Adrenal gland (tissue), 12 donors: Measurements from ENCODE around the gene DUSP7. TPM values are rescaled to one million over a fixed set of nuclear protein-coding genes. Genes with fewer than 3 reads are reported as not detected.

Source experiments
- DNase-seq, 7 donors: peaks; one replicate each; pipeline ENCODE4 v3.0.0-alpha.2; 2019 to 2020
- H3K27ac ChIP-seq, 5 donors: fragments of 200-600 bp; sonication (generic) in 4 of 5; 1 replicate in 3 of 5; 2 replicates in 2 of 5; pipeline versions ENCODE4 v1.5.1 to v1.8.0; 2016 to 2020; ENCODE audit warnings: mild to moderate bottlenecking in 1 of 5
- H3K27me3 ChIP-seq: fragments of 200-600 bp; 2 replicates; pipeline ENCODE4 v1.8.0; 2021
- H3K36me3 ChIP-seq, 2 donors: fragments of 200-600 bp; replicated peaks in 1 of 2; 1 replicate in 1 of 2; 2 replicates in 1 of 2; pipeline versions ENCODE4 v1.5.1 to v1.8.0; 2018 to 2022
- H3K4me1 ChIP-seq, 2 donors: fragments of 200-600 bp; replicated peaks in 1 of 2; 1 replicate in 1 of 2; 2 replicates in 1 of 2; pipeline versions ENCODE4 v1.5.1 to v1.8.0; 2018 to 2021
- H3K4me3 ChIP-seq, 4 donors: fragments of 200-600 bp; sonication (generic) in 3 of 4; one replicate each; pipeline ENCODE4 v1.5.1; 2016 to 2018
- H3K9me3 ChIP-seq, 3 donors: fragments of 200-600 bp; sonication (generic) in 1 of 3; replicated peaks in 1 of 3; 1 replicate in 2 of 3; 2 replicates in 1 of 3; pipeline versions ENCODE4 v1.5.1 to v1.8.0; 2016 to 2021
- POLR2A ChIP-seq, 2 donors: fragments of 450-650 bp; IDR thresholded peaks; one replicate each; pipeline ENCODE4 v1.6.1; 2017; ENCODE audit warnings: antibody characterized with exemption in 2 of 2, mild to moderate bottlenecking in 2 of 2, moderate library complexity in 1 of 2
- WGBS, 4 donors: extraction: QIAGEN DNeasy Blood & Tissue Kit in 2 of 4; methylation state at CpG; one replicate each; pipeline versions ENCODE4 v1.1.5 to v1.1.7; 2013 to 2017; 5-methylcytosine and 5-hydroxymethylcytosine counted together
- intact Hi-C, 2 donors: fragments of 100-400 bp; cut with DNase I; formaldehyde crosslinking; loops; one replicate each; pipeline versions ENCODE4 v1.14.1 to v1.15.0; 2022 to 2023
- polyA plus RNA-seq, 3 donors: library from polyadenylated mRNA; stranded (reverse); fragments of 200-250 nt in 2 of 3; fragments of 350-450 nt in 1 of 3; fragmentation: Illumina TruSeq in 1 of 3; extraction: RNeasy Lipid Tissue Mini Kit (QIAGEN cat#74804) in 1 of 3; gene quantifications; one replicate each; pipeline ENCODE4 v1.2.3, GENCODE V29; 2013 to 2014
- total RNA-seq, 9 donors: library from RNA; depleted of rRNA in 4 of 9; stranded (reverse); fragments of >200 nt in 4 of 9; fragments of 120-200 nt in 1 of 9; fragmentation: NEBNext Ultra II Directional in 1 of 9; extraction: Animal tissue kit (Norgen Biotek cat#: 25700) in 1 of 9; gene quantifications; one replicate each; pipeline versions ENCODE4 v1.1.0 to v1.2.4, GENCODE V29; 2013 to 2023
- TF ChIP-seq, protein P1 (sequence below), 6 experiments: fragments of 450-650 bp in 4 of 6; fragments of 200-600 bp in 2 of 6; sonication (generic) in 1 of 6; IDR thresholded peaks; 1 replicate in 5 of 6; 2 replicates in 1 of 6; pipeline versions ENCODE4 v1.5.1 to v1.8.0; 2016 to 2021; ENCODE audit warnings: antibody characterized with exemption in 6 of 6, mild to moderate bottlenecking in 2 of 6, moderate library complexity in 1 of 6
- donor health status: healthy with polysubstance abuse.
- donor health status: Bipolar disorder and iron deficiency.
- donor health status: DM: yes; HTN: yes; CAD: no.
- donor health status: DM: no; HTN: no; CAD: no.
- donor health status: DM: no; HTN: no; CAD: no.
- donor health status: DM: yes; HTN: yes; CAD: no.

DUSP7 gene
- total and polyA plus RNA-seq, 12 donors = 5.5 to 35.0 (median 14.4) TPM

DNA sequence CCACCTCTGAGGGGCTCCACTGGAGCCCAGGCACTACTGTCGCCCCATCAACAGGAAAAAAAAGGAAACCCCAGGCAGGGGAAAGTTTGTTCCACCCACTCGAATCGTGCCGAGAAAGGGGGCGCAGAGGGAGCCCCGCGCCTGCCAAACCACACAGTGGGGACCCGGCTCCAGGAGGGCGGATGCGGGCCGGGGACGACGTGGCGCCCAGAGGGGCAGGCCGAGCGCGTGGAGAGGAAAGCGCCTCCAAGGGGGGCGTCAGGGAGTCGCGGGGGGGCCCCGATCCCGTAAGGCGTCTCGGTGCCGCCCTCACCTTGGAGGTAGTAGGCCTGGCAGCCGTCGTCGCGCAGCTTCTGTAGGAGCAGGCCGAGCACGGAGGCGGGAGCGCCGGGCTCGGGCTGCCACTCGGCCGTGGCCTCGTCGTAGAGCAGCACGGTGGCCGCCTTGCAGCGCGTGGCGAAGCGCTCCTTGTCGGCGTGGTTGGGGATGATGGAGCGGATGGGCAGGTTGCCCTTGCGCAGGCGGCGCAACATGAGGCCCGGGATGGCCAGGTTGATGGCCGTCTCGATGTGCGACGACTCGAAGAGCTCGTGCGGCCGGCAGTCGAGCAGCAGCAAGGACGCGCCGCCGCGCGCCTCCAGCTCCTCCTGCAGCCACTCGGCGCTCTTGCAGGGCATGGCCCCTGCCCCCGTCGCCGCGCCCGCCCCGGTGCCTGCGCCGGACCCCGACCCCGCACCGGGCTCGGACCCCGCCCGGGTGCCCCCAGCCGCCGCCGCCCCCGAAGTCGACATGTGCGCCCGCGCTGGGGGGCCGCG is 627 bp downstream of the DUSP7 start:
- intact Hi-C loops = loop anchor here in 1 of 2 donors (5.0 kb wide), 1 partner anchor 53 kb away; no protein-coding TSS in a partner anchor
- no peaks in the 10 kb centered on the region for H3K9me3 ChIP-seq
- peaks cover 23 to 61% of the 10 kb centered on the region in 2 donors for H3K4me1 ChIP-seq
- peak; percentile 53 to 76 (median 59) for DNase-seq
- H3K36me3 ChIP-seq = peaks cover 0 to 28% of the 10 kb centered on the region in 2 donors
- no peaks in the 10 kb centered on the region for H3K27me3 ChIP-seq
- H3K4me3 ChIP-seq = peak overlapping the region in 3 of 4 donors; percentile 35 to 54 (median 37)
- peak overlapping the region in 4 of 5 donors; percentile 16 to 91 (median 74) for H3K27ac ChIP-seq
- 1 to 6% (median 4%) methylated on average over 39 to 94 of the region's 94 CpGs for WGBS, 4 donors
- TF ChIP-seq POLR2A (IDR thresholded peaks at IDR 0.05) = no peak
- TF ChIP-seq, protein P1, sequence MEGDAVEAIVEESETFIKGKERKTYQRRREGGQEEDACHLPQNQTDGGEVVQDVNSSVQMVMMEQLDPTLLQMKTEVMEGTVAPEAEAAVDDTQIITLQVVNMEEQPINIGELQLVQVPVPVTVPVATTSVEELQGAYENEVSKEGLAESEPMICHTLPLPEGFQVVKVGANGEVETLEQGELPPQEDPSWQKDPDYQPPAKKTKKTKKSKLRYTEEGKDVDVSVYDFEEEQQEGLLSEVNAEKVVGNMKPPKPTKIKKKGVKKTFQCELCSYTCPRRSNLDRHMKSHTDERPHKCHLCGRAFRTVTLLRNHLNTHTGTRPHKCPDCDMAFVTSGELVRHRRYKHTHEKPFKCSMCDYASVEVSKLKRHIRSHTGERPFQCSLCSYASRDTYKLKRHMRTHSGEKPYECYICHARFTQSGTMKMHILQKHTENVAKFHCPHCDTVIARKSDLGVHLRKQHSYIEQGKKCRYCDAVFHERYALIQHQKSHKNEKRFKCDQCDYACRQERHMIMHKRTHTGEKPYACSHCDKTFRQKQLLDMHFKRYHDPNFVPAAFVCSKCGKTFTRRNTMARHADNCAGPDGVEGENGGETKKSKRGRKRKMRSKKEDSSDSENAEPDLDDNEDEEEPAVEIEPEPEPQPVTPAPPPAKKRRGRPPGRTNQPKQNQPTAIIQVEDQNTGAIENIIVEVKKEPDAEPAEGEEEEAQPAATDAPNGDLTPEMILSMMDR (IDR thresholded peaks at IDR 0.05) = peak in 3 of 6 experiments; percentile 15 to 22 (median 22)

DNA sequence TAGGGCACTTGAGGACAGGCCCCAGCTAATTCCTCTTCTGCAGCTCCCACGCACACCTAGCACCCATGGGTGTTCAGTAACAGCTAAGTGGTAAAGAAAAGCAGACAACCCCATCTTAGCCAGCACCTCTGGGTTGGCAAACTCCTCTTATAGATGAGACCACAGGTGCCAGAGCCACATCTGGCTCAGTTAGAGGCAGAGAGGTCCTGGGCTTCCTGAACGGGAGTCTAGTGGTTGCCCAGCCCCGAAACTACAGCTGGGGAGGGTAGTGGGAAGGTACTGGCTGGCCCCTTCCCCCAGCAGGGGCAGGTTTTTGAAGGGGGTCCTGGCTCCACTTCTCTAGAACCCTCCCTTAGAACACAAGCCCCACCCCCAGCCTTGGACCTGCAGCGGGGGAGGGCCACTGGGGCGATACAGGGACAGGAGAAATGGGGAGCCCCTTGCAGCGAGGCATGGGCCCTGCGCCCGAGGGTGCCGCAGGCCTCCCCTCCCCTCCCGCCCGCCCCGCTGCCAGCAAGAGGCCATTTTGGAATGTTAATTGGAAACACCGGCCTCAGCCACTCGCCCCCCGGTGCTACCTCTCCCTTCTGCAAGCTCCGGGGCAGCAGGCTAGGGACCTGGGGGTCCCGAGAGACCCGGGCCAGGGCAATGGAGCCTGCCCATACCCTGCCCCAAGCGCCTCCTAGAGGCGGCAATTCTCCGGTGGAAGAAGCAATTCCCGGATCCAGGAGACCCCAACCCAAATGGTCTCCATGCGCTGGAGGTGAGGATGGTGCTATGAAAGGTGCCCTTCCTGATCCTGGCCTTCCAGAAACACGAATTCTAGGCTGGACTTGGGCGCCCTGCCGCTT is 1.5 kb downstream of the DUSP7 start:
- intact Hi-C loops = loop anchor here (5.0 kb wide), 2 partner anchors 38 to 53 kb away; no protein-coding TSS in a partner anchor
- DNase-seq = no peak
- TF ChIP-seq, protein P1 (IDR thresholded peaks at IDR 0.05) = no peak
- TF ChIP-seq POLR2A (IDR thresholded peaks at IDR 0.05) = no peak
- Histone ChIP-seq H3K27ac (peak overlapping the region in 4 of 5 donors; percentile 16 to 91 (median 74)), H3K27me3 (no peaks in the 10 kb centered on the region), H3K4me3 (peak overlapping the region in 3 of 4 donors; percentile 35 to 54 (median 37)), H3K36me3 (peaks cover 0 to 36% of the 10 kb centered on the region in 2 donors), H3K4me1 (peaks cover 23 to 68% of the 10 kb centered on the region in 2 donors), H3K9me3 (no peaks in the 10 kb centered on the region)
- 18 to 30% (median 29%) methylated on average over 9 to 26 of the region's 26 CpGs for WGBS, 4 donors

DNA sequence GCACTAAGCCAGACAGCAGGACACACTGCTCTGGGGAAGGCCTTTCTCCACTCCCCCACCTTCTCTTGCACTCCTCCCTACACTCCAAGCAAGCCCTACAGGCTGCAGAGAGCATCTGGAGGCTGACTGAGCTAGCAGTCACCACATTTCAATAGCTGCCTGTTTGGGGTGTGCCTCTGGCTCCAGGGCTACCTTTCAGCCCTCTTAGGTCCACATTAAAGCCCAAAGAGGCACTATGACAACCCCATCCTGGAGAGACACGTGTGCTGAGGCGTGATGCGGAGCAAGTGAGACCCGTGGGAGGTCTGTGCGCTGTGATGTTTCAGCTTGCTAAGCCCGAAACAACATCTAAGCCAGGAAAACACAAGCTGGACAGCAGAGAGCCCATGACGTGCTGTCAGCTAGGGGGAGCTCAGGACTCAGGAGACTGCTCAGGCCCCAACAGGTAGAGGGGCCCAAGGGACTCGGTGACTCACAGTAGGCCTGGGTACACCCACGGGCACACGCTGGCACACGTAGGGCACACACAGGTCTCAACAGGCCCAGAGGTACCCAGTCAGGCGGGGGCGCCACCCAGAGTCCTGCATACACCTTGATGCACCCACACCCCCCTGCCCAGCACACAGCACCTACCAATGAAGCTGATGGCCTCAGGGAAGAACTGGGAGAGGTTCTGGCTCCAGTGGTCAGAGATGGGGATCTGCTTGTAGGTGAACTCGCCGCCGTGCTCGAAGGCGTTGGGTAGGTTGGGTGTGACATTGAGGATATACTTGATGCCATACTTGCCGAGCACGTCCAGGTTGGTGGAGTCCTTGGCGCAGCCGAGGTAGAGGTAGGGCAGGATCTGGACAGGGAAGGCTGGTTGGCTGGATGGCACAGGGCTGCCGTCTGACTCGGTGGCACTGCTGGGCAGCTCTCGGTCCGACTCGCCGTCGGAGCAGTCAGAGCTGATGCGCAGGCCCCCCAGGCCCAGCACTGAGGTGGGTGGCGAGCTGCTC is 2.8 kb downstream of the DUSP7 start:
- 75 to 93% (median 77%) methylated on average over 15 to 31 of the region's 31 CpGs for WGBS, 4 donors
- Histone ChIP-seq H3K4me1 (peaks cover 23 to 72% of the 10 kb centered on the region in 2 donors), H3K36me3 (peaks cover 0 to 49% of the 10 kb centered on the region in 2 donors), H3K9me3 (no peaks in the 10 kb centered on the region), H3K4me3 (peak overlapping the region in 1 of 4 donors; percentile 39), H3K27me3 (no peaks in the 10 kb centered on the region), H3K27ac (peak overlapping the region in 3 of 5 donors; percentile 45 to 91 (median 87))
- TF ChIP-seq, protein P1 (IDR thresholded peaks at IDR 0.05) = no peak
- TF ChIP-seq POLR2A (IDR thresholded peaks at IDR 0.05) = no peak
- DNase-seq = peak in 1 of 7 donors; percentile 69
- intact Hi-C loops = loop anchor here (5.0 kb wide), 2 partner anchors 36 to 51 kb away; no protein-coding TSS in a partner anchor
